ENCODE measurements around the gene FGF12. TPM values are rescaled to one million over a fixed set of nuclear protein-coding genes. Genes with fewer than 3 reads are reported as not detected.

Gene FGF12
- total RNA-seq, 2 experiments from 2014 or later = not detected

DNA sequence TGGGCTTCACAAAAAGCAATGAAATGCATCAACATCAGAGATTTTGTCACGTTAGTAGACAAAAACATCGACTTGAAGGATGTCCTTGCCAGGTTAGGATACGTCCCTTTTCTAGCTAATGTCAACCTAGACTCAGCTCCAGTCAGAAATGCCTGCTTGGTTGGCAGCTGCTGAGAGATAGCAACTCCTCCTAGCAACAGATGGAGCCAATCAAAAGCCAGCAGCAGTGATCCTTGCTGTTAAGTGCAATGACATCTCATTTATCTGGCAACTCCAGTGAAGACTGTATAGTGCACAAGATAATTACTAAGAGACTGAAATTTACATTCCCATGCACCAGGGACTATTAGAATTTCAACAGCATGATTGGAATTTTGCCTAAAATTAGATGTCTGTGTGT is 424.1 kb downstream of the FGF12 start:
- POLR2A ChIA-PET = no interaction called here
- CTCF ChIA-PET = no interaction called here

DNA sequence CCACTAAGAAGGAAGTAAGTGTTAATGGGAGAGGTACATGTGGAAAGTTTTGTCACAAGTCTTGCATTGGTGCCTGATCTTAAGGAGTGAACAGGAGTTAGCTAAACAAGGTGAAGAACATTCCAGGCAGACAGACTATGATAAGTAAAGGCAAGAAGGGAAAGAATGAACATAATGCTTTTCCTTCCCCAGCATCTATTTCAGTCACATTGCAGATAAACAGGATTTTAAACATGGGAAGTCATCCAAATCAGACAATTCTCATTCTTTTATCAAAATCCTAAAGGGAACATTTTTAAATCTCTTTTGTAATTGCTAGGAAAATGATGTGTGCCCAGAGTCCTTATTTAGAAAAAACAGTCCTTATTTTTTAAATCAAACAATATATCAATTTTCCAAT is 424.6 kb downstream of the FGF12 start:
- CTCF ChIA-PET = no interaction called here
- no peaks in the 10 kb centered on the region for H3K36me3 ChIP-seq (ENCODE audit: insufficient read depth, low read length)
- intact Hi-C loops (cut with DNase I, micrococcal nuclease) = no loop called here
- no peaks in the 10 kb centered on the region for H3K4me1 Mint-ChIP-seq (ENCODE audit: low read depth)
- no peak for TF ChIP-seq CTCF (IDR thresholded peaks at IDR 0.05)
- H3K36me3 Mint-ChIP-seq (ENCODE audit: low read depth) = no peaks in the 10 kb centered on the region
- ATAC-seq (ENCODE audit: poor library complexity) = no peak
- no peak overlapping the region for H3K27ac ChIP-seq (ENCODE audit: low read depth in 1 of 2, low read length in 2 of 2)
- H3K27ac Mint-ChIP-seq = no peak overlapping the region
- no peaks in the 10 kb centered on the region for H3K27me3 ChIP-seq (ENCODE audit: control insufficient read depth in 1 of 2, insufficient read depth in 2 of 2, low read length in 2 of 2)
- no peak overlapping the region for H3K4me3 ChIP-seq (ENCODE audit: low read length)
- no peak for DNase-seq
- H3K9me3 Mint-ChIP-seq = no peaks in the 10 kb centered on the region
- H3K27me3 Mint-ChIP-seq = no peaks in the 10 kb centered on the region
- no peak overlapping the region for H3K4me3 Mint-ChIP-seq
- POLR2A ChIA-PET = no interaction called here
- no peaks in the 10 kb centered on the region for H3K9me3 ChIP-seq (ENCODE audit: control insufficient read depth in 1 of 2, insufficient read depth in 1 of 2, low read length in 2 of 2)
- H3K4me1 ChIP-seq (ENCODE audit: insufficient read depth, low read length) = no peaks in the 10 kb centered on the region

More for the DNA sequence above, 424.1 kb downstream of the FGF12 start:
- Histone ChIP-seq H3K36me3 (ENCODE audit: insufficient read depth, low read length) (no peaks in the 10 kb centered on the region), H3K4me1 (ENCODE audit: insufficient read depth, low read length) (no peaks in the 10 kb centered on the region), H3K27me3 (ENCODE audit: control insufficient read depth in 1 of 2, insufficient read depth in 2 of 2, low read length in 2 of 2) (no peaks in the 10 kb centered on the region), H3K4me3 (ENCODE audit: low read length) (no peak overlapping the region), H3K9me3 (ENCODE audit: control insufficient read depth in 1 of 2, insufficient read depth in 1 of 2, low read length in 2 of 2) (no peaks in the 10 kb centered on the region), H3K27ac (ENCODE audit: low read depth in 1 of 2, low read length in 2 of 2) (no peak overlapping the region)
- Mint-ChIP-seq H3K27ac (no peak overlapping the region), H3K9me3 (no peaks in the 10 kb centered on the region), H3K27me3 (no peaks in the 10 kb centered on the region), H3K36me3 (ENCODE audit: low read depth) (no peaks in the 10 kb centered on the region), H3K4me1 (ENCODE audit: low read depth) (no peaks in the 10 kb centered on the region), H3K4me3 (no peak overlapping the region)
- ATAC-seq (ENCODE audit: poor library complexity) (no peak), DNase-seq (no peak)
- intact Hi-C loops (cut with DNase I, micrococcal nuclease) = no loop called here
- TF ChIP-seq CTCF (IDR thresholded peaks at IDR 0.05) = no peak

GRCh38 chr3:192299921-192300320 is 427.4 kb downstream of the FGF12 start:
- no peak for ATAC-seq (ENCODE audit: poor library complexity)
- ChIA-PET CTCF (no interaction called here), POLR2A (no interaction called here)
- H3K4me3 Mint-ChIP-seq = no peak overlapping the region
- no peaks in the 10 kb centered on the region for H3K27me3 ChIP-seq (ENCODE audit: control insufficient read depth in 1 of 2, insufficient read depth in 2 of 2, low read length in 2 of 2)
- no peak for TF ChIP-seq CTCF (IDR thresholded peaks at IDR 0.05)
- no peak overlapping the region for H3K4me3 ChIP-seq (ENCODE audit: low read length)
- intact Hi-C loops (cut with DNase I, micrococcal nuclease) = no loop called here
- H3K27me3 Mint-ChIP-seq = no peaks in the 10 kb centered on the region
- no peaks in the 10 kb centered on the region for H3K9me3 ChIP-seq (ENCODE audit: control insufficient read depth in 1 of 2, insufficient read depth in 1 of 2, low read length in 2 of 2)
- no peak overlapping the region for H3K27ac Mint-ChIP-seq
- no peaks in the 10 kb centered on the region for H3K36me3 Mint-ChIP-seq (ENCODE audit: low read depth)
- DNase-seq = no peak
- H3K9me3 Mint-ChIP-seq = no peaks in the 10 kb centered on the region
- no peaks in the 10 kb centered on the region for H3K4me1 ChIP-seq (ENCODE audit: insufficient read depth, low read length)
- no peak overlapping the region for H3K27ac ChIP-seq (ENCODE audit: low read depth in 1 of 2, low read length in 2 of 2)
- no peaks in the 10 kb centered on the region for H3K36me3 ChIP-seq (ENCODE audit: insufficient read depth, low read length)
- no peaks in the 10 kb centered on the region for H3K4me1 Mint-ChIP-seq (ENCODE audit: low read depth)
